CD4-positive, alpha-beta T cell treated with Interleukin-6 at 100 ng/mL for 8 hours (primary cell): Measurements from ENCODE around the gene SCN1A.

Source experiments
- DNase-seq: peaks from one replicate; pipeline ENCODE4 v3.0.0-alpha.2; 2020; ENCODE audit warnings: mixed read lengths, low spot score

SCN1A gene

GRCh38 chr2:165970663-165971062 lies 157.2 kb downstream of the SCN1A start:
- no peak for DNase-seq

GRCh38 chr2:165969227-165969626 lies 158.6 kb downstream of the SCN1A start:
- no peak for DNase-seq

GRCh38 chr2:165967746-165968145 lies 160.1 kb downstream of the SCN1A start:
- DNase-seq, result no peak

- no peak for DNase-seq
Observed at GRCh38 chr2:165961818-165962217, 166.0 kb downstream of the SCN1A start.

GRCh38 chr2:165959371-165959770 lies 168.4 kb downstream of the SCN1A start:
- no peak for DNase-seq

- DNase-seq, result no peak
Observed at GRCh38 chr2:165958313-165958960, 169.4 kb downstream of the SCN1A start.

GRCh38 chr2:165957030-165957675 lies 170.7 kb downstream of the SCN1A start:
- no peak for DNase-seq

GRCh38 chr2:165953655-165954606 lies 173.9 kb downstream of the SCN1A start, which contains the start of gene TTC21B:
TSS of gene TTC21B (minus strand) at chr2:165953776. CDS start at chr2:165953705, 71 bp downstream.
- DNase-seq, result peak; percentile 90

GRCh38 chr2:165953306-165953654 lies 174.5 kb downstream of the SCN1A start:
- no peak for DNase-seq

- DNase-seq, result no peak
Observed at GRCh38 chr2:165952741-165953211, 175.0 kb downstream of the SCN1A start.

- DNase-seq, result no peak
Observed at GRCh38 chr2:165952085-165952484, 175.7 kb downstream of the SCN1A start.

GRCh38 chr2:165950438-165950837 lies 177.4 kb downstream of the SCN1A start:
- no peak for DNase-seq

- no peak for DNase-seq
Observed at GRCh38 chr2:165941827-165942226, 186.0 kb downstream of the SCN1A start.

- DNase-seq, result no peak
Observed at GRCh38 chr2:165938237-165938636, 189.6 kb downstream of the SCN1A start.
